HepG2 (cell line): ENCODE results near the gene NT5DC1. TPM values are rescaled to one million over a fixed set of nuclear protein-coding genes. Genes with fewer than 3 reads are reported as not detected.

Experiments used
- CBX5 ChIP-seq: sonication (generic); formaldehyde crosslinking; IDR thresholded peaks from 2 replicates; pipeline ENCODE4 v1.4.0; 2020; ENCODE audit warnings: missing genetic modification reagents, borderline replicate concordance
- EP300 ChIP-seq, 3 experiments: sonication (generic) in 1 of 3; formaldehyde crosslinking in 1 of 3; IDR thresholded peaks; 2 replicates each; pipeline versions ENCODE4 v1.5.1 to v1.6.1; 2011 to 2020; ENCODE audit warnings: low read depth in 2 of 3, low read length in 2 of 3, borderline replicate concordance in 1 of 3, improper control_type of control experiment in 1 of 3, mild to moderate bottlenecking in 1 of 3, missing genetic modification reagents in 1 of 3, moderate library complexity in 1 of 3
- HMGXB4 ChIP-seq, 2 experiments: sonication (generic) in 1 of 2; formaldehyde crosslinking in 1 of 2; IDR thresholded peaks; 2 replicates each; pipeline versions ENCODE4 v1.4.0 to v1.6.1; 2018 to 2020; ENCODE audit warnings: missing genetic modification reagents in 2 of 2, borderline replicate concordance in 1 of 2, low read depth in 1 of 2, mild to moderate bottlenecking in 1 of 2, missing biosample characterization in 1 of 2
- HOXA5 ChIP-seq: sonication (generic); formaldehyde crosslinking; IDR thresholded peaks from 2 replicates; pipeline ENCODE4 v1.4.0; 2020; ENCODE audit warnings: missing genetic modification reagents
- JUN ChIP-seq: sonication (generic); formaldehyde crosslinking; IDR thresholded peaks from 2 replicates; pipeline ENCODE4 v1.4.0; 2020; ENCODE audit warnings: mild to moderate bottlenecking, missing genetic modification reagents
- NFATC3 ChIP-seq: sonication (generic); formaldehyde crosslinking; IDR thresholded peaks from 2 replicates; pipeline ENCODE4 v1.5.1; 2020; ENCODE audit warnings: mild to moderate bottlenecking, missing genetic modification reagents
- NR2F1 ChIP-seq, 2 experiments: fragments of 450-650 bp in 1 of 2; formaldehyde crosslinking in 1 of 2; IDR thresholded peaks; 2 replicates each; pipeline versions ENCODE4 v1.5.0 to v1.6.1; 2016 to 2020; ENCODE audit warnings: mild to moderate bottlenecking in 1 of 2, missing compliant biosample characterization in 1 of 2, missing genetic modification reagents in 1 of 2, moderate library complexity in 1 of 2
- POLR2AphosphoS5 ChIP-seq: IDR thresholded peaks from 2 replicates; pipeline ENCODE4 v1.6.1; 2012; ENCODE audit warnings: low read depth, low read length
- PRDM15 ChIP-seq: sonication (generic); formaldehyde crosslinking; IDR thresholded peaks from 2 replicates; pipeline ENCODE4 v1.4.0; 2020; ENCODE audit warnings: missing genetic modification reagents
- RXRB ChIP-seq: IDR thresholded peaks from 2 replicates; pipeline ENCODE4 v1.6.1; 2016; ENCODE audit warnings: borderline replicate concordance, missing genetic modification reagents, missing compliant biosample characterization
- SMAD9 ChIP-seq: sonication (generic); formaldehyde crosslinking; IDR thresholded peaks from 2 replicates; pipeline ENCODE4 v1.5.1; 2020; ENCODE audit warnings: mild to moderate bottlenecking, missing genetic modification reagents
- SMYD3 ChIP-seq: sonication (generic); formaldehyde crosslinking; IDR thresholded peaks from 2 replicates; pipeline ENCODE4 v1.8.1; 2023; ENCODE audit warnings: mild to moderate bottlenecking, missing genetic modification reagents
- TGIF2 ChIP-seq: IDR thresholded peaks from 2 replicates; pipeline ENCODE4 v1.6.1; 2016; ENCODE audit warnings: control low read depth, missing compliant biosample characterization
- THAP11 ChIP-seq: IDR thresholded peaks from 2 replicates; pipeline ENCODE4 v1.6.1; 2016; ENCODE audit warnings: missing biosample characterization, missing genetic modification reagents
- TMF1 ChIP-seq: sonication (generic); formaldehyde crosslinking; IDR thresholded peaks from 2 replicates; pipeline ENCODE4 v1.8.1; 2022; ENCODE audit warnings: low read depth, missing genetic modification reagents
- XBP1 ChIP-seq: sonication (generic); formaldehyde crosslinking; IDR thresholded peaks from 2 replicates; pipeline ENCODE4 v1.5.0; 2020; ENCODE audit warnings: missing genetic modification reagents
- ZFP90 ChIP-seq: sonication (generic); formaldehyde crosslinking; IDR thresholded peaks from 2 replicates; pipeline ENCODE4 v1.8.0; 2022; ENCODE audit warnings: missing genetic modification reagents, mild to moderate bottlenecking, inconsistent platforms, borderline replicate concordance
- ZNF138 ChIP-seq: sonication (generic); formaldehyde crosslinking; IDR thresholded peaks from 2 replicates; pipeline ENCODE4 v1.5.0; 2020; ENCODE audit warnings: mild to moderate bottlenecking, low read depth, missing genetic modification reagents
- ZNF431 ChIP-seq: sonication (generic); formaldehyde crosslinking; IDR thresholded peaks from 2 replicates; pipeline ENCODE4 v1.9.0; 2022; ENCODE audit warnings: missing genetic modification reagents, low read depth, mild to moderate bottlenecking, borderline replicate concordance
- ZNF543 ChIP-seq: sonication (generic); formaldehyde crosslinking; IDR thresholded peaks from 2 replicates; pipeline ENCODE4 v1.4.0; 2020; ENCODE audit warnings: mild to moderate bottlenecking, missing genetic modification reagents
- polyA plus RNA-seq, 8 experiments: library from polyadenylated mRNA; depleted of rRNA in 3 of 8; stranded (reverse) in 7 of 8; unstranded in 1 of 8; fragments of >200 nt; fragmentation: Illumina TruSeq in 4 of 8; extraction: Trizol in 4 of 8; gene quantifications; 2 replicates each; pipeline versions ENCODE4 v1.2.1 to v1.2.3, GENCODE V29; 2011 to 2016; ENCODE audit warnings: low read depth in 4 of 8, missing spikeins in 1 of 8, mixed read lengths in 1 of 8; ENCODE audit not compliant: insufficient read depth in 1 of 8
- total RNA-seq, 5 experiments: library from RNA; depleted of rRNA; stranded (reverse); fragments of >200 nt; fragmentation: Illumina TruSeq; extraction: Trizol; gene quantifications; 2 replicates each; pipeline ENCODE4 v1.2.3, GENCODE V29; 2016; ENCODE audit warnings: low read depth in 1 of 5
- TF ChIP-seq, protein P1 (sequence below): IDR thresholded peaks from 2 replicates; pipeline ENCODE4 v1.6.1; 2016

Gene NT5DC1
- total and polyA plus RNA-seq, 2 of the 13 experiments (the other 11 are each of a cell fraction or from before 2014, with no cell fraction given) = 27.0 to 56.1 TPM

DNA sequence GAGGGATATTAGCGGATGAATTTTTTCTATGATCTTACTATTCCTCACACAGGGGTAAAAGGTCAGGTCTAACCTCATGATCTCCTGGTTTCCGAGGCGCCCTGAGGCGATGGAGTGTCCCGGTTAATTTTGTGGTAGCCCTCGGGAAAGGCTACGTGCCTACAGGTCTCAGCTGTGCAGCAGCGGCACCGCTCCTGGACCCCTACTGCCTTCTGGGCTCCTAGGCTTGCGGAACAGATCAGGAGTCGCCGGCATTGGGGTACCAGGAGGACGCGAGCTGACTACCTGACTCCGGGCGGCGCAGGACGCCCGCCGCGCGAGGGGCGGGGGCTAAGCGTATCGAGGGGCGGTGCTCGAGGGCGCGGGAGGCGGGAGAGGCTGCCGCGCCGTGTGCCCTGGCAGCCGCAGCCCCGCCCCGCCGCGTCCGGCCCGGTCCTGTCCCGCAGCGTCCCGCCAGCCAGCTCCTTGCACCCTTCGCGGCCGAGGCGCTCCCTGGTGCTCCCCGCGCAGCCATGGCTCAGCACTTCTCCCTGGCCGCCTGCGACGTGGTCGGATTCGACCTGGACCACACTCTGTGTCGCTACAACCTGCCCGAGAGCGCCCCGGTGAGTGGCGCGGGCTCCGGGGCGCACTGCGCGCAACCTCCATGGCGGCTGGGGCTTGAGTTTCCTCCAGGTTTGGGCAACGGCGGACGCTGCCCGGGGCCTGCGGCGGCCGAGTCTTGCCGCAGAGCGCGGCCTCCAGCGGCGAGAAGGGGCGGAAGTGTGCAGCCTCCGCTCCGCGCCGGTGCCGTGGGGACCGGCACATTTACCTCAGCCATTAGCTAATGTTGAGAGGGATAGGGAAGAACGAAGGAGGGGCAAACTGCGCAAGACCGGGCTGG is at the start of gene NT5DC1 (continued):
- TF ChIP-seq, protein P1, sequence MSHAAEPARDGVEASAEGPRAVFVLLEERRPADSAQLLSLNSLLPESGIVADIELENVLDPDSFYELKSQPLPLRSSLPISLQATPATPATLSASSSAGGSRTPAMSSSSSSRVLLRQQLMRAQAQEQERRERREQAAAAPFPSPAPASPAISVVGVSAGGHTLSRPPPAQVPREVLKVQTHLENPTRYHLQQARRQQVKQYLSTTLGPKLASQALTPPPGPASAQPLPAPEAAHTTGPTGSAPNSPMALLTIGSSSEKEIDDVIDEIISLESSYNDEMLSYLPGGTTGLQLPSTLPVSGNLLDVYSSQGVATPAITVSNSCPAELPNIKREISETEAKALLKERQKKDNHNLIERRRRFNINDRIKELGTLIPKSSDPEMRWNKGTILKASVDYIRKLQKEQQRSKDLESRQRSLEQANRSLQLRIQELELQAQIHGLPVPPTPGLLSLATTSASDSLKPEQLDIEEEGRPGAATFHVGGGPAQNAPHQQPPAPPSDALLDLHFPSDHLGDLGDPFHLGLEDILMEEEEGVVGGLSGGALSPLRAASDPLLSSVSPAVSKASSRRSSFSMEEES (CRISPR knock-in tag) = peak; percentile 24
- TF ChIP-seq SMAD9 (CRISPR knock-in tag) (peak; percentile 61; the same call in 1 of the 2 replicates), RXRB (peak; percentile 40), XBP1 (peak; percentile 40; the same call in 1 of the 2 replicates), HOXA5 (peak; percentile 96), ZNF431 (CRISPR knock-in tag) (peak; percentile 93; the same call in 1 of the 2 replicates), CBX5 (CRISPR knock-in tag) (peak; percentile 59; the same call in 1 of the 2 replicates), ZNF543 (CRISPR knock-in tag) (peak; percentile 38; the same call in 1 of the 2 replicates), HMGXB4 (CRISPR knock-in tag; IDR thresholded peaks at IDR 0.05; ENCODE audit: borderline replicate concordance in 1 of 2, low read depth in 1 of 2) (peak; percentile 98 to 99), ZFP90 (CRISPR knock-in tag) (peak; percentile 97; the same call in 1 of the 2 replicates), TGIF2 (CRISPR knock-in tag) (peak; percentile 52), THAP11 (peak; percentile 81), NFATC3 (CRISPR knock-in tag) (peak; percentile 96), ZNF138 (CRISPR knock-in tag) (peak; percentile 85), NR2F1 (CRISPR knock-in tag; IDR thresholded peaks at IDR 0.05) (no peak), PRDM15 (CRISPR knock-in tag) (peak; percentile 85), EP300 (IDR thresholded peaks at IDR 0.05; ENCODE audit: low read depth in 2 of 2, low read length in 2 of 2) (peak in 1 of 2 experiments; percentile 9; a peak in 1 of 4 replicates), EP300 (CRISPR knock-in tag; IDR thresholded peaks at IDR 0.05; ENCODE audit: borderline replicate concordance) (no peak; the same call in 1 of the 2 replicates), TMF1 (CRISPR knock-in tag) (no peak; the same call in 1 of the 2 replicates), SMYD3 (no peak), POLR2AphosphoS5 (peak; percentile 90), JUN (CRISPR knock-in tag) (no peak; the same call in 1 of the 2 replicates)
